Pons (tissue), 1 donor: ENCODE results near the gene LOXHD1.

ENCODE experiments used
- DNase-seq: peaks from one replicate; pipeline ENCODE4 v3.0.0-alpha.2; 2016; ENCODE audit warnings: low spot score

Gene LOXHD1

GRCh38 chr18:46657115-46657955, at the start of gene LOXHD1:
Gene LOXHD1, minus strand, starts transcription at chr18:46657220. Its CDS starts 187 bp downstream, at chr18:46657033.
- DNase-seq, result no peak

- DNase-seq, result no peak
Observed at GRCh38 chr18:46705521-46705920, 48.5 kb upstream of the LOXHD1 start.

- DNase-seq, result no peak
Observed at GRCh38 chr18:46704816-46705215, 47.8 kb upstream of the LOXHD1 start.

- DNase-seq, result no peak
Observed at GRCh38 chr18:46704189-46704588, 47.2 kb upstream of the LOXHD1 start.

GRCh38 chr18:46702471-46702870, 45.5 kb upstream of the LOXHD1 start:
- no peak for DNase-seq

GRCh38 chr18:46700066-46700824, 43.2 kb upstream of the LOXHD1 start:
- DNase-seq, result no peak

DNA sequence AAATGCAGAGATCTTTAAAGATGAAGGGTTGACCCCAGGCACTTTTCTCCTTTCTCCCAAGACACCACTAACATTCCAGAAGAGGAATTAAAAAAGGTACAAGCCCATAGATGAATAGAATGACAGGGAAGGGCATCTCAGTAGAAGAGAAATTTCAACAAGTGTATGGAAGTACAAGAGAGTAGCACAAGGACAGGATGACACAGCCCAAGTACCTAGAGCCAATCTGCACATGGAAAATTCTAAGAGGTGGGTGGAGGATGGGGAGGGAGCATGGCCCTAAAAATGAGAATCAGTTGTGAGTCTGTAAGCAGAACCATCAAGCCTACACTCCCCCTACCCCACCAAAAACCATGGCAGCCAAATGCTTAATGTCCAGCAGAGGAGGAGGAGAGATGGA, 39.7 kb upstream of the LOXHD1 start:
- no peak for DNase-seq

- DNase-seq, result no peak
Observed at GRCh38 chr18:46696268-46696667, 39.2 kb upstream of the LOXHD1 start.

GRCh38 chr18:46693996-46694395, 37.0 kb upstream of the LOXHD1 start:
- no peak for DNase-seq

DNA sequence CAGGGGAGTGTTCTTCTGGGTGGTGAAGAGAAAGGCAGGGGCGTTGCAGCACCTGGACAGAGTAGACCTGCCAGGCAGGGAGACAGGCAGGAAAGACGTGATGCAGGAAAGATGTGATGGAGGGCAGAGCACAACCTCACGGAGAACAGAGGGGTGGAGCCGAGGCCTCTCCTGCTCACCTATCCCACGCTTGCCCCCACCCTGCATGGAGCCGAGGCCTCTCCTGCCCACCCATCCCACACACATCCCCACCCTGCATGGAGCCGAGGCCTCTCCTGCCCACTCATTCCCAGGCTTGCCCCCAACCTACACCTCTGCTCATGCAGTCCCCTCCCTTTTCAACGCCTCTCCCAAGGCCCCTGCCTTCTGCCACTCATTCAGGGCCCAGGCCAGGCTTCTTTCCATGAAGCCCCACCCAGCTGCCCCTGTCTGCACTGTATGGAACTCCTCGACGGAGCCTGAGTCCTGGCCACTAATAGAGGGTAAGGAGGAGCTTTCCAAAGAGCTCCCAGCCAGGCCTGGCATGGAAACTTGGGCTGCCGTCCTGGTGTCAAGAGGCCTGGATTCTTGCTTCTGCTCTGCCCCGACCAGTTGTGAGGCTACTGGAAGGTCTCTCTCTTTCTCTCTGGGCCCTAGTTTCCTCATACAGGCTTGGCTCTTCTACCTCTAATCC, 32.0 kb upstream of the LOXHD1 start:
- no peak for DNase-seq

DNA sequence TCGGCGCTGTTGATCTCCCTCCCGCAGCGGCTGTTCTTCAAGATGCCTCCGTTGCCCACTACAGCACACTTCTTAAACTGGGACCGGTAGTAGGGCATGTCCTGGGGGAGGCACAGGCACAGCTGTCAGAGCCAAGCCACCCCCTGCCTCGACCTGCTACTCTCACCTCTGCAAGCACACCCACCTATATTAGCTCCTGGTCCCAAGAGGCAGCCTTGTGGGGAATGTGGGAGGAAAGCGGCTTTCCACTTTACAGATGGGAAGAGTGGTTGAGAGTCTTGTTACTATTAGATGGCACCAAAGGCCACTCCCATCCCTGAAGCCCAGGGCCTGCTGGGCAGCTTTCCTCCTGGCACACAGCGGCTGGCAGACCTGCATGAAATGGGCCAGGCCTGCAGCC, 29.2 kb upstream of the LOXHD1 start:
- no peak for DNase-seq

- DNase-seq, result no peak
Observed at GRCh38 chr18:46683252-46683651, 26.2 kb upstream of the LOXHD1 start.

- no peak for DNase-seq
Observed at GRCh38 chr18:46680784-46681695, 24.0 kb upstream of the LOXHD1 start.

DNA sequence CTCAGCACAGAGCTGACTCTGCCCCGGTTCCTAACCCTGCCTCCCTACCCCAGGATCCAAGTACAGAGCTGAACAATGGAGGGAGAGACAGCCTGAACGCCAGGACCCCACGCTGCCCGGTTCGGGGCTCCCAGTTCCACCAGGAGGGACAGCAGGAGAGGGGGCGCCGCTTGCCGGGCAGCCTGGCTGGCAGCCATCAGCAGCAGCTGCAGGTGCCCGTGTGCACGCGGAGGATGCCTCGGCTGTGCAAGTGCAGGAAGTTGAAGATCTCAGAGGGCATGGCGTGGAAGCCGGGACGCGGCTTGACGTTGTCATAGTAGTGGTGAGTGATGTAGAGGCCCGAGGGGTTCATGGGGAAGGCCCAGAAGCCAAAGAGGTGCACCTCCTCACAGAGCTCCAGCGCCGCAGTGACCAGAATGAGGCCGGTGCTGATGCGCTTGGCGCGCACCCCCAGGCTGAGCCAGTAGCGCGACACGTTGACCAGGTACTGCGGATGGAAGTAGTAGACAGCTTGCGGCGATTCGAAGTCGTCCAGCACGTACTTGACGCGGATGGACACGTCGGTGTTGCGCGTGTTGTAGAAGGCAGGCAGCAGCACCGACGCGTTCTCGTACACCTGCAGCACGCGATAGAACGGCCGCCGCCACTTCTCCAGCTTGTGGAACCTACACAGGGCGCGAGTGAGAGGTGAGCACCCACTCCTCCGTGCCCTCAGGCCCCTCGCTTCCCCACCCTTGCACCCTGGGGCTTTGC, 23.0 kb upstream of the LOXHD1 start:
- DNase-seq, result no peak

GRCh38 chr18:46678785-46679399, 21.9 kb upstream of the LOXHD1 start:
- no peak for DNase-seq

- no peak for DNase-seq
Observed at GRCh38 chr18:46678041-46678440, 21.0 kb upstream of the LOXHD1 start.

DNA sequence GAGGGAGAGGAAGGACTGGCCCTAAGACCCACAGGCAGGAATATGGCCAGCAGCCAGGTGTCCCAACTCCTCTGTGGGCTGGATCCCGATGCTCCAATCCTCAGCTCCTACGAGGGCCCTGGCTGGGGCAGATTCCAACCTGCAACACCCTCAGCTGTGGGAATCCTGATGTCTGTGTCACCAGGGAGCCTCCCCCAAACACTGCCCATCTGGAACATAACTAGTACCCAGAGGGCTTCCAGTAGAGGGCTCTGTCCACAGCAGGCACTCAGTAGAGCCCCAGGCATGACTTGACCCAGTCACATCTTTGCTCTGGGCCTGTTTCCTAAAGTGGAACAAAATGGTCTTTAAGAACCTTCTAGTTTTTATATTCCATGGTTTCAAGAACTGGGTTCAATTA, 20.6 kb upstream of the LOXHD1 start:
- no peak for DNase-seq

- DNase-seq, result no peak
Observed at GRCh38 chr18:46676182-46676835, 19.3 kb upstream of the LOXHD1 start.

- no peak for DNase-seq
Observed at GRCh38 chr18:46675112-46675511, 18.1 kb upstream of the LOXHD1 start.
